Measurements from ENCODE around the gene POU2AF3. TPM values are rescaled to one million over a fixed set of nuclear protein-coding genes. Genes with fewer than 3 reads are reported as not detected.

POU2AF3 gene
- total RNA-seq, 1 experiment from 2014 or later, result 8.6 TPM

DNA sequence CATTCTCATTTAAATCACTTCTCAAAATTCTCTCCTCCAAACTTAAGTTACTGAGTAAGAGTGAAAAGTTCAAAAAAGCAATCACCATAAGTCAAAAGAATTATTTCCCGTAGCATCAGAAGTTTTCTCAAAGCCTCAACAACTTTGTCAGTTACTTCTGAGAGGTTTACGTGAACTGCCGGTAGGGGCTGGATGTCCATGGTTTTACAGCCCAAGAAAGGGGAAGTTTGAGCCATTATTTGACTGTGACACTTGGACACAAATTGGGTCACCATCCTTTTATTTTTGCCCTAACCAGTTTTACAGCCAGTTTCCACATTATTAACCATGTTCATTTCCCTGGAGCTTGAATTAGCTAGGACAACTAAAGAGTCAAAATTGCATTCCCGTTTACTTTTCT lies 7.5 kb downstream of the POU2AF3 start:
- no peak for DNase-seq
- POLR2A ChIA-PET, result no interaction called here
- Mint-ChIP-seq H3K4me1 (ENCODE audit: low read depth, unreplicated experiment) (peaks cover 48% of the 10 kb centered on the region), H3K27ac (ENCODE audit: unreplicated experiment) (no peak overlapping the region), H3K36me3 (ENCODE audit: insufficient read depth, unreplicated experiment) (no peaks in the 10 kb centered on the region), H3K27me3 (ENCODE audit: insufficient read depth, unreplicated experiment) (no peaks in the 10 kb centered on the region), H3K9me3 (ENCODE audit: unreplicated experiment) (no peaks in the 10 kb centered on the region), H3K4me3 (ENCODE audit: unreplicated experiment) (no peak overlapping the region)
- Histone ChIP-seq H3K36me3 (ENCODE audit: control insufficient read depth, insufficient read depth, low read length) (no peaks in the 10 kb centered on the region), H3K4me1 (peaks cover 67% of the 10 kb centered on the region), H3K27me3 (replicated peaks; ENCODE audit: control insufficient read depth, insufficient read depth, low read length) (no peaks in the 10 kb centered on the region), H3K9me3 (no peaks in the 10 kb centered on the region), H3K4me3 (ENCODE audit: low read depth, low read length) (no peak overlapping the region)
- intact Hi-C loops (cut with micrococcal nuclease; ENCODE audit: unreplicated experiment), result no loop called here
- CTCF ChIA-PET, result no interaction called here
- TF ChIP-seq, protein P1, sequence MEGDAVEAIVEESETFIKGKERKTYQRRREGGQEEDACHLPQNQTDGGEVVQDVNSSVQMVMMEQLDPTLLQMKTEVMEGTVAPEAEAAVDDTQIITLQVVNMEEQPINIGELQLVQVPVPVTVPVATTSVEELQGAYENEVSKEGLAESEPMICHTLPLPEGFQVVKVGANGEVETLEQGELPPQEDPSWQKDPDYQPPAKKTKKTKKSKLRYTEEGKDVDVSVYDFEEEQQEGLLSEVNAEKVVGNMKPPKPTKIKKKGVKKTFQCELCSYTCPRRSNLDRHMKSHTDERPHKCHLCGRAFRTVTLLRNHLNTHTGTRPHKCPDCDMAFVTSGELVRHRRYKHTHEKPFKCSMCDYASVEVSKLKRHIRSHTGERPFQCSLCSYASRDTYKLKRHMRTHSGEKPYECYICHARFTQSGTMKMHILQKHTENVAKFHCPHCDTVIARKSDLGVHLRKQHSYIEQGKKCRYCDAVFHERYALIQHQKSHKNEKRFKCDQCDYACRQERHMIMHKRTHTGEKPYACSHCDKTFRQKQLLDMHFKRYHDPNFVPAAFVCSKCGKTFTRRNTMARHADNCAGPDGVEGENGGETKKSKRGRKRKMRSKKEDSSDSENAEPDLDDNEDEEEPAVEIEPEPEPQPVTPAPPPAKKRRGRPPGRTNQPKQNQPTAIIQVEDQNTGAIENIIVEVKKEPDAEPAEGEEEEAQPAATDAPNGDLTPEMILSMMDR (IDR thresholded peaks at IDR 0.05; ENCODE audit: insufficient read depth in 1 of 2, low read depth in 1 of 2, low read length in 1 of 2, severe bottlenecking in 1 of 2, unreplicated experiment in 1 of 2), result no peak
- BruUV-seq (replicated peaks), result no TSS peak

DNA sequence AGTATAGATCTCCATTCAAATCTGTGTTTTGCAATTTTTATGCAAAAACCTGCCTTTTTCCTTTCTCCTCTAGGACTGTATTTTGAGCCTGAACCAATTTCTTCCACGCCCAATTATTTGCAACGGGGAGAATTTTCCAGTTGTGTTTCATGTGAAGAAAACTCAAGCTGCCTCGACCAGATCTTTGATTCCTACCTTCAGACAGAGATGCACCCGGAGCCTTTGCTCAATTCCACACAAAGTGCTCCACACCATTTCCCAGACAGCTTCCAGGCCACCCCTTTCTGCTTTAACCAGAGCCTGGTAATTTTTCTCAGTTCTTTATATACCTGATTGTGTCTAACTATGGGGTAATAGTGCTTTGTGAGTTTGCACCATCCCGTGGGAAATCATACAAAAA lies 8.0 kb downstream of the POU2AF3 start:
- Mint-ChIP-seq H3K4me3 (ENCODE audit: unreplicated experiment) (no peak overlapping the region), H3K9me3 (ENCODE audit: unreplicated experiment) (no peaks in the 10 kb centered on the region), H3K27ac (ENCODE audit: unreplicated experiment) (no peak overlapping the region), H3K27me3 (ENCODE audit: insufficient read depth, unreplicated experiment) (no peaks in the 10 kb centered on the region), H3K4me1 (ENCODE audit: low read depth, unreplicated experiment) (peaks cover 47% of the 10 kb centered on the region), H3K36me3 (ENCODE audit: insufficient read depth, unreplicated experiment) (no peaks in the 10 kb centered on the region)
- no peak for DNase-seq
- intact Hi-C loops (cut with micrococcal nuclease; ENCODE audit: unreplicated experiment), result no loop called here
- POLR2A ChIA-PET, result no interaction called here
- peaks cover 67% of the 10 kb centered on the region for H3K4me1 ChIP-seq
- no peaks in the 10 kb centered on the region for H3K9me3 ChIP-seq
- H3K27me3 ChIP-seq (replicated peaks; ENCODE audit: control insufficient read depth, insufficient read depth, low read length), result no peaks in the 10 kb centered on the region
- H3K4me3 ChIP-seq (ENCODE audit: low read depth, low read length), result no peak overlapping the region
- no peaks in the 10 kb centered on the region for H3K36me3 ChIP-seq (ENCODE audit: control insufficient read depth, insufficient read depth, low read length)
- TF ChIP-seq, protein P1 (IDR thresholded peaks at IDR 0.05; ENCODE audit: insufficient read depth in 1 of 2, low read depth in 1 of 2, low read length in 1 of 2, severe bottlenecking in 1 of 2, unreplicated experiment in 1 of 2), result no peak
- CTCF ChIA-PET, result no interaction called here
- BruUV-seq (replicated peaks), result no TSS peak

DNA sequence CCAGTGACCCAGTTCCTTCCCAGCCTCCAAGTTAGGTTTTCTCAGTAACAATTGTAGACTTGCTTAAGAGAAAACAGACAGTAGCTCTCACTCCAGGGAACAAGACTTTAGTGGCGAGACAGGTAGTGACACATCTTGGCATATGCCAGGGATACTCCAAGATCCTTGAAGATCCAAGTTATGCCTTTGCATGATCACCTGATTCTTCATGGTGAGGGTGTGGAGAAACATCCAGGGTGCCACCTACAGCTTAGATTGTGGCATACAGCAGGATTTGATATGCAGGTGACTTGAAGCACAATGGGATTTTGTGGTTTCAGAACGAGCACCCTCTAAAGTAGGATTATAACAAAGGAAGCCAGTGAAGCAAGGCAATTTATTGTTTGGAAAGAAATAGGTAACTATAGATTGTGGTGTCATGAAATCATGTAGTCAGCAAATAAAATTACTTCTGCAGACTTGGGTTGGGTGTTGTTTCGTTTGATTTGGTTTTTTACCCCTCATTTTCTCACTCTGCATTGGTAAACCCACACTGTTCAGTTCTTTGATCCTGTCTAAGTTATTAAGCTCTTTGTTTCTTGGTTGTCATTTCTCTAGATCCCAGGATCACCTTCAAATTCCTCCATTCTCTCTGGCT lies 9.2 kb downstream of the POU2AF3 start:
- H3K4me1 ChIP-seq, result peaks cover 57% of the 10 kb centered on the region
- Mint-ChIP-seq H3K27ac (ENCODE audit: unreplicated experiment) (peak overlapping the region; percentile 17), H3K4me1 (ENCODE audit: low read depth, unreplicated experiment) (peaks cover 42% of the 10 kb centered on the region), H3K36me3 (ENCODE audit: insufficient read depth, unreplicated experiment) (no peaks in the 10 kb centered on the region), H3K27me3 (ENCODE audit: insufficient read depth, unreplicated experiment) (no peaks in the 10 kb centered on the region), H3K4me3 (ENCODE audit: unreplicated experiment) (no peak overlapping the region), H3K9me3 (ENCODE audit: unreplicated experiment) (no peaks in the 10 kb centered on the region)
- intact Hi-C loops (cut with micrococcal nuclease; ENCODE audit: unreplicated experiment), result no loop called here
- no peaks in the 10 kb centered on the region for H3K9me3 ChIP-seq
- H3K36me3 ChIP-seq (ENCODE audit: control insufficient read depth, insufficient read depth, low read length), result no peaks in the 10 kb centered on the region
- POLR2A ChIA-PET, result no interaction called here
- no peak overlapping the region for H3K4me3 ChIP-seq (ENCODE audit: low read depth, low read length)
- TF ChIP-seq, protein P1 (IDR thresholded peaks at IDR 0.05; ENCODE audit: insufficient read depth in 1 of 2, low read depth in 1 of 2, low read length in 1 of 2, severe bottlenecking in 1 of 2, unreplicated experiment in 1 of 2), result no peak
- H3K27me3 ChIP-seq (replicated peaks; ENCODE audit: control insufficient read depth, insufficient read depth, low read length), result no peaks in the 10 kb centered on the region
- CTCF ChIA-PET, result interaction anchor here (1.3 kb wide), 1 partner anchor 121 kb away, joined by 3 read pairs; no protein-coding TSS in a partner anchor
- no peak for DNase-seq
- no TSS peak for BruUV-seq (replicated peaks)

Data from Caco-2 (cell line).